ENCODE measurements around the gene HMOX1.

- no peak for TF ChIP-seq CTCF (IDR thresholded peaks at IDR 0.05)
- TF ChIP-seq POLR2A (IDR thresholded peaks at IDR 0.05) = no peak
Observed at GRCh38 chr22:35354068-35354467, 26.8 kb upstream of the HMOX1 start.

Data from adrenal gland (tissue), 5 donors.